Coronary artery (tissue), 2 donors: Measurements from ENCODE around the gene ZDHHC12.

ENCODE experiments used
- DNase-seq: peaks from one replicate; pipeline ENCODE4 v3.0.0-alpha.2; 2017; ENCODE audit warnings: low spot score
- H3K27ac ChIP-seq, 2 donors: fragments of 200-600 bp; sonication (generic); one replicate each; pipeline ENCODE4 v1.5.1; 2016 to 2019
- H3K4me3 ChIP-seq: fragments of 200-600 bp; sonication (generic); 2 replicates; pipeline ENCODE4 v1.5.1; 2016; ENCODE audit warnings: mild to moderate bottlenecking, moderate library complexity
- CTCF ChIP-seq: fragments of 200-600 bp; sonication (generic); IDR thresholded peaks from one replicate; pipeline ENCODE4 v1.5.1; 2019; ENCODE audit warnings: antibody characterized with exemption

Gene ZDHHC12

GRCh38 chr9:128723866-128724743 lies at the start of gene ZDHHC12:
TSS of gene ZDHHC12 (minus strand) at chr9:128724127. CDS start at chr9:128724093, 34 bp downstream.
- Histone ChIP-seq H3K4me3 (peak within 1 kb of the TSS; percentile 79), H3K27ac (peak within 1 kb of the TSS; percentile 68 to 89)
- no peak for TF ChIP-seq CTCF
- peak; percentile 95 for DNase-seq

GRCh38 chr9:128773049-128773448 lies 49.1 kb upstream of the ZDHHC12 start:
- no peak for DNase-seq
- H3K27ac ChIP-seq, result no peak overlapping the region
- no peak for TF ChIP-seq CTCF
- no peak overlapping the region for H3K4me3 ChIP-seq

GRCh38 chr9:128771745-128772519 lies 48.0 kb upstream of the ZDHHC12 start, which contains the start of gene ZER1:
TSS of gene ZER1 (minus strand) at chr9:128771927. CDS start at chr9:128755565, 16,362 bp downstream.
- no peak for TF ChIP-seq CTCF

GRCh38 chr9:128771094-128771721 lies 47.3 kb upstream of the ZDHHC12 start:
- no peak for DNase-seq
- peak overlapping the region; percentile 80 to 95 for H3K27ac ChIP-seq
- no peak for TF ChIP-seq CTCF
- H3K4me3 ChIP-seq, result peak overlapping the region; percentile 90

More at GRCh38 chr9:128771745-128772519, 48.0 kb upstream of the ZDHHC12 start, which contains the start of gene ZER1:
- peak within 1 kb of the TSS; percentile 80 to 95 for H3K27ac ChIP-seq
- H3K4me3 ChIP-seq, result peak within 1 kb of the TSS; percentile 90
- peak; percentile 89 for DNase-seq

- H3K4me3 ChIP-seq, result peak overlapping the region; percentile 90
- H3K27ac ChIP-seq, result peak overlapping the region; percentile 80 to 95
- no peak for TF ChIP-seq CTCF
- DNase-seq, result no peak
These were observed 46.5 kb upstream of the ZDHHC12 start for GRCh38 chr9:128770286-128771030.

- H3K4me3 ChIP-seq, result no peak overlapping the region
- DNase-seq, result no peak
- TF ChIP-seq CTCF, result no peak
- H3K27ac ChIP-seq, result no peak overlapping the region
These were observed 44.7 kb upstream of the ZDHHC12 start for GRCh38 chr9:128768606-128769005.
